DND-41 (cell line): ENCODE data around the gene HES5.

Source experiments
- CTCF ChIP-seq: IDR thresholded peaks from 2 replicates; pipeline ENCODE4 v1.5.1; 2012; ENCODE audit warnings: borderline replicate concordance, low read length, moderate library complexity, mild to moderate bottlenecking; ENCODE audit not compliant: poor library complexity, severe bottlenecking; ENCODE audit errors: extremely low read depth
- EZH2 ChIP-seq: IDR thresholded peaks from 3 replicates; pipeline ENCODE4 v1.6.1; 2012; ENCODE audit warnings: borderline replicate concordance, low read depth, mild to moderate bottlenecking, moderate library complexity, low read length, inconsistent platforms; ENCODE audit not compliant: severe bottlenecking

GRCh38 chr1:2578758-2579118 lies 48.7 kb upstream of the HES5 start:
- no peak for TF ChIP-seq CTCF
- TF ChIP-seq EZH2, result no peak
